K562 (cell line): ENCODE data around the gene MGAT4B. TPM values are rescaled to one million over a fixed set of nuclear protein-coding genes. Genes with fewer than 3 reads are reported as not detected.

Experiments
- ATAC-seq: fragments of 200-7000 bp; cut with Tn5 transposase; 3 replicates; pipeline ENCODE4 v1.9.1; 2020; ENCODE audit warnings: moderate library complexity
- BruUV-seq: library from RNA; stranded (reverse); fragments of 400-500 nt; replicated peaks from 2 replicates; lab custom pipeline; 2021; lab: Mats Ljungman, UMichigan
- CTCF ChIA-PET: fragments of 300-600 bp; formaldehyde crosslinking; extraction: SDS; loops from one replicate; lab custom pipeline; 2021; ENCODE audit warnings: low intra/inter-chr PET ratio; lab: Yijun Ruan, JAX
- POLR2A ChIA-PET: fragments of 300-600, 350-650 bp; sonication (Branson Sonifier 250); formaldehyde crosslinking; extraction: SDS; loops from one replicate; lab custom pipeline; 2021; ENCODE audit warnings: antibody characterized with exemption, inconsistent platforms; lab: Yijun Ruan, JAX
- DNase-seq, 4 experiments: peaks; one replicate each; pipeline versions ENCODE4 v3.0.0 to v3.0.0-alpha.2; 2011 to 2018; ENCODE audit warnings: low spot score in 3 of 4, mixed read lengths in 3 of 4; ENCODE audit errors: extremely low read depth in 1 of 4
- FAIRE-seq: peaks from 2 replicates; lab custom pipeline; 2011; peaks lifted over from hg19 to GRCh38; lab: Jason Lieb, UNC
- H2AFZ ChIP-seq: 2 replicates; pipeline ENCODE4 v1.6.0; 2011; ENCODE audit warnings: low read depth, low read length, control low read depth, inconsistent platforms
- H3K27ac ChIP-seq: fragments of 200-600 bp; 3 replicates; pipeline ENCODE4 v1.8.0; 2011; ENCODE audit warnings: low read depth, mild to moderate bottlenecking, control low read depth, inconsistent platforms, low read length, moderate library complexity, mixed read lengths; ENCODE audit errors: extremely low read depth
- H3K27me3 ChIP-seq, 2 experiments: fragments of 300-600 bp in 1 of 2; 2 replicates in 1 of 2; 3 replicates in 1 of 2; pipeline versions ENCODE4 v1.6.0 to v1.8.0; 2011; ENCODE audit warnings: inconsistent platforms in 2 of 2, low read length in 2 of 2, mild to moderate bottlenecking in 1 of 2, mixed read lengths in 1 of 2, moderate library complexity in 1 of 2; ENCODE audit not compliant: control insufficient read depth in 2 of 2, insufficient read depth in 2 of 2
- H3K36me3 ChIP-seq: fragments of 300-600 bp; 3 replicates; pipeline ENCODE4 v1.8.0; 2011; ENCODE audit warnings: mild to moderate bottlenecking, low read length, inconsistent platforms; ENCODE audit not compliant: control insufficient read depth, insufficient read depth
- H3K4me1 ChIP-seq, 2 experiments: fragments of 200-600 bp in 1 of 2; replicated peaks in 1 of 2; 2 replicates in 1 of 2; 3 replicates in 1 of 2; pipeline versions ENCODE4 v1.5.1 to v1.8.0; 2011; ENCODE audit warnings: inconsistent platforms in 2 of 2, low read length in 2 of 2, mild to moderate bottlenecking in 1 of 2, mixed read lengths in 1 of 2, moderate library complexity in 1 of 2; ENCODE audit not compliant: control insufficient read depth in 2 of 2, insufficient read depth in 2 of 2
- H3K4me2 ChIP-seq: 2 replicates; pipeline ENCODE4 v1.6.1; 2011; ENCODE audit warnings: low read length, control low read depth, inconsistent platforms, mixed read lengths; ENCODE audit not compliant: insufficient read depth
- H3K4me3 ChIP-seq: fragments of 200-600 bp; sonication (generic), shearing (Covaris generic); 2 replicates; pipeline ENCODE4 v1.5.1; 2016; ENCODE audit warnings: control low read depth, inconsistent platforms
- H3K79me2 ChIP-seq: fragments of 200-600 bp; 3 replicates; pipeline ENCODE4 v1.8.0; 2011; ENCODE audit warnings: low read length, inconsistent platforms; ENCODE audit not compliant: control insufficient read depth, insufficient read depth
- H3K9ac ChIP-seq, 2 experiments: 2 replicates each; pipeline versions ENCODE4 v1.6.0 to v1.6.1; 2011; ENCODE audit warnings: low read depth in 2 of 2, low read length in 2 of 2, control low read depth in 1 of 2, inconsistent platforms in 1 of 2, mild to moderate bottlenecking in 1 of 2, mixed read lengths in 1 of 2; ENCODE audit not compliant: insufficient read depth in 1 of 2
- H3K9me1 ChIP-seq: one replicate; pipeline ENCODE4 v1.6.0; 2011; ENCODE audit warnings: inconsistent platforms, mild to moderate bottlenecking, low read length, moderate library complexity; ENCODE audit not compliant: control insufficient read depth, insufficient read depth
- H3K9me3 ChIP-seq: replicated peaks from 2 replicates; pipeline ENCODE4 v1.5.1; 2011; ENCODE audit warnings: low read depth, low read length, inconsistent platforms; ENCODE audit not compliant: control insufficient read depth, insufficient read depth
- H4K20me1 ChIP-seq: replicated peaks from 2 replicates; pipeline ENCODE4 v1.6.1; 2011; ENCODE audit warnings: low read length, inconsistent platforms, mixed read lengths; ENCODE audit not compliant: control insufficient read depth, insufficient read depth
- CCNT2 ChIP-seq: IDR thresholded peaks from 2 replicates; pipeline ENCODE4 v1.6.1; 2011; ENCODE audit warnings: borderline replicate concordance, low read depth, mild to moderate bottlenecking, moderate library complexity, mixed read lengths, low read length; ENCODE audit not compliant: insufficient read length; ENCODE audit errors: extremely low read depth
- LARP7 ChIP-seq: fragments of 450-650 bp; IDR thresholded peaks from 2 replicates; pipeline ENCODE4 v1.6.1; 2016
- POLR2A ChIP-seq: fragments of 450-650 bp; conservative IDR thresholded peaks from 2 replicates; pipeline ENCODE4 v1.6.1; 2016
- POLR2AphosphoS5 ChIP-seq: IDR thresholded peaks from 2 replicates; pipeline ENCODE4 v1.6.1; 2011; ENCODE audit warnings: mild to moderate bottlenecking, low read depth, low read length, moderate library complexity; ENCODE audit not compliant: control insufficient read depth, insufficient read depth
- POLR2G ChIP-seq: fragments of 200-400 bp; formaldehyde crosslinking; IDR thresholded peaks from 2 replicates; pipeline ENCODE4 v1.6.1; 2017; ENCODE audit warnings: low read depth, mild to moderate bottlenecking, antibody characterized with exemption, low read length, moderate library complexity
- U2AF1 ChIP-seq: fragments of 200-400 bp; formaldehyde crosslinking; optimal IDR thresholded peaks from 2 replicates; pipeline ENCODE3; 2017; ENCODE audit warnings: mild to moderate bottlenecking, low read depth, low read length, moderate library complexity
- ZNF3 ChIP-seq: fragments of 250-450 bp; sonication (Bioruptor Pico); IDR thresholded peaks from 2 replicates; pipeline ENCODE4 v1.5.0; 2021; ENCODE audit warnings: mild to moderate bottlenecking, moderate library complexity
- whole genome bisulfite sequencing: fragments of 100-300 bp; shearing (Covaris generic); methylation state at CpG from one replicate; pipeline ENCODE4 v1.1.6; 2016; ENCODE audit warnings: low coverage, mixed read lengths; ENCODE audit not compliant: insufficient coverage; ENCODE audit errors: missing lambda C conversion rate; 5-methylcytosine and 5-hydroxymethylcytosine counted together
- in situ Hi-C: fragments of 300-500 bp; cut with MboI; formaldehyde crosslinking; loops from 4 replicates; pipeline ENCODE4 v1.15.0; 2018; ENCODE audit warnings: inconsistent platforms, mixed read lengths
- intact Hi-C: fragments of 100-400 bp; cut with micrococcal nuclease; formaldehyde crosslinking; loops from 2 replicates; pipeline ENCODE4 v1.14.2; 2022
- polyA plus RNA-seq, 8 experiments: library from polyadenylated mRNA; depleted of rRNA in 4 of 8; stranded (reverse) in 5 of 8; unstranded in 3 of 8; fragments of >200 nt; fragmentation: Nextera tagmentation in 2 of 8; fragmentation: Illumina TruSeq in 1 of 8; extraction: Ambion mirVana in 2 of 8; extraction: Trizol in 1 of 8; gene quantifications; 2 replicates each; pipeline versions ENCODE4 v1.2.1 to v1.2.3, GENCODE V29; 2011 to 2014; ENCODE audit warnings: inconsistent platforms in 1 of 8, missing spikeins in 1 of 8
- total RNA-seq, 7 experiments: library from RNA; depleted of rRNA in 6 of 7; stranded (reverse); fragments of >200 nt in 6 of 7; fragmentation: Illumina TruSeq in 2 of 7; extraction: Trizol in 2 of 7; gene quantifications; 2 replicates each; pipeline versions ENCODE4 v1.2.1 to v1.2.3, GENCODE V29; 2011 to 2021; ENCODE audit warnings: low replicate concordance in 1 of 7

The MGAT4B gene
- total and polyA plus RNA-seq, 9 of the 15 experiments (the other 6 are each of a cell fraction or from before 2014, with no cell fraction given), result 0.34 to 133 (median 75.4) TPM

DNA sequence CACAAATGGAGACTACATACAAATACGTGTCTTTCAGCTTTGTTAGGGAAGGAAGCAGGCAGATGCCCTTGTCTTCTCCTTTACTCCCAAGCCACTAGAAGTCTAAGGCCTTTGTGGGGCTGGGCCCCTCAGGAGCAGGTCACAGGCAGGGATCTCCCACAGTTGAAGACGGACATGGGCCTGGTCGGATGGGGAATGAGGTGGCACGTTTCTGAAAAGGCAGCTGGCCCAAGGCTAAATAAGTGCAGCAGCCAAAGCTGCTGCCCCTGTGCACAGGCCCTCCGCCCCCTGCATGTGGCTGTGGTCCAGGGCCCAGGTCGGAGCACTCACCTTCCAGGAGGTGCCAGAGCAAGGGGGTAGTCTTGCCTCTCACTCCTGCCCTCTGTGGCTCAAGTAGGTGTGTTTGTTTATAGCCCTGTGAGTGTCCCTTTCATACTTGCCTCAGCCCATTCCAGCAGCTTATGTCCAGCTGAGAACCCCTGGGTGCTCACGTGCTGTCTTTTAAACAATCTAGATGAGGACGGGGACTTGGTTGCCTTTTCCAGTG lies 15.9 kb upstream of the MGAT4B start:
- peaks cover 60% of the 10 kb centered on the region; the same call in 2 of the 3 replicates for H3K36me3 ChIP-seq
- H3K9me3 ChIP-seq, result no peaks in the 10 kb centered on the region
- POLR2A ChIA-PET, result interaction anchor here (0.6 to 3.5 kb wide), 5 partner anchors 10 to 47 kb away, joined by 3 to 30 read pairs (median 5); no protein-coding TSS in a partner anchor
- H3K79me2 ChIP-seq, result peaks cover 65% of the 10 kb centered on the region
- peaks cover 30% of the 10 kb centered on the region for H4K20me1 ChIP-seq
- ATAC-seq, result no peak
- peak overlapping the region; percentile 87 for H3K4me2 ChIP-seq
- no peak for FAIRE-seq
- TF ChIP-seq POLR2AphosphoS5 (peak; percentile 26; the same call in 1 of the 2 replicates), U2AF1 (no peak), CCNT2 (peak; percentile 54), ZNF3 (CRISPR knock-in tag) (no peak), POLR2G (peak; percentile 59), POLR2A (peak; percentile 20; the same call in 1 of the 2 replicates), LARP7 (no peak)
- H3K9ac ChIP-seq, result peak overlapping the region; percentile 83 to 96
- no peak for DNase-seq
- in situ Hi-C loops (no loop called here), intact Hi-C loops (loop anchor here (5.0 kb wide), 2 partner anchors 35 to 200 kb away; partner anchors contain the start of genes HNRNPH1 and MRNIP)
- CTCF ChIA-PET, result interaction anchor here (0.7 kb wide), 2 partner anchors 60 to 184 kb away, joined by 3 to 5 read pairs; no protein-coding TSS in a partner anchor
- BruUV-seq, result no TSS peak
- peak overlapping the region; percentile 98; the same call in 2 of the 3 replicates for H3K27ac ChIP-seq
- H3K27me3 ChIP-seq, result no peaks in the 10 kb centered on the region
- H3K4me1 ChIP-seq, result peaks cover 37 to 65% of the 10 kb centered on the region in 2 experiments
- 70% methylated on average over 8 of the region's 8 CpGs for WGBS
- no peak overlapping the region for H2AFZ ChIP-seq
- peak overlapping the region; percentile 100 for H3K4me3 ChIP-seq
- H3K9me1 ChIP-seq, result peaks cover 15% of the 10 kb centered on the region
